Loucy (cell line): ENCODE data around the gene DBH.

Experiments
- H2AFZ ChIP-seq: fragments of 200-600 bp; sonication (generic); 2 replicates; pipeline ENCODE4 v1.6.0; 2016; ENCODE audit warnings: antibody characterized with exemption, mild to moderate bottlenecking, low read length, moderate library complexity
- H3F3A ChIP-seq: fragments of 200-600 bp; 2 replicates; pipeline ENCODE4 v1.6.0; 2016; ENCODE audit warnings: antibody characterized with exemption, low read depth, mild to moderate bottlenecking
- H3K27me3 ChIP-seq: fragments of 200-600 bp; sonication (generic); 2 replicates; pipeline ENCODE4 v1.6.1; 2014; ENCODE audit warnings: low read length, mild to moderate bottlenecking; ENCODE audit not compliant: insufficient read depth, poor library complexity, severe bottlenecking
- H3K36me3 ChIP-seq: fragments of 200-600 bp; sonication (generic); 2 replicates; pipeline ENCODE4 v1.6.1; 2016; ENCODE audit warnings: low read length; ENCODE audit not compliant: insufficient read depth
- H3K4me1 ChIP-seq: fragments of 200-600 bp; sonication (generic); 2 replicates; pipeline ENCODE4 v1.5.1; 2014; ENCODE audit warnings: low read length, mild to moderate bottlenecking; ENCODE audit not compliant: insufficient read depth, poor library complexity, severe bottlenecking
- H3K4me2 ChIP-seq: fragments of 200-600 bp; sonication (generic); 2 replicates; pipeline ENCODE4 v1.6.0; 2014; ENCODE audit warnings: antibody characterized with exemption, low read length, low read depth, mild to moderate bottlenecking; ENCODE audit not compliant: poor library complexity, severe bottlenecking
- H3K4me3 ChIP-seq: fragments of 200-600 bp; sonication (generic); 2 replicates; pipeline ENCODE4 v1.5.1; 2014; ENCODE audit warnings: low read length, mild to moderate bottlenecking, mixed read lengths; ENCODE audit not compliant: poor library complexity, severe bottlenecking
- H3K79me2 ChIP-seq: fragments of 200-600 bp; sonication (generic); 2 replicates; pipeline ENCODE4 v1.6.1; 2014; ENCODE audit warnings: low read length; ENCODE audit not compliant: insufficient read depth
- H3K9ac ChIP-seq: fragments of 200-600 bp; sonication (generic); 2 replicates; pipeline ENCODE4 v1.6.0; 2014; ENCODE audit warnings: mild to moderate bottlenecking, low read depth, low read length, moderate library complexity; ENCODE audit not compliant: poor library complexity, severe bottlenecking
- H3K9me2 ChIP-seq: fragments of 200-600 bp; sonication (generic); replicated peaks from 2 replicates; pipeline ENCODE4 v1.6.1; 2016; ENCODE audit warnings: low read depth, low read length, mixed read lengths
- H3K9me3 ChIP-seq: fragments of 200-600 bp; sonication (generic); 2 replicates; pipeline ENCODE4 v1.6.1; 2014; ENCODE audit warnings: mild to moderate bottlenecking, antibody characterized with exemption, low read length, low read depth; ENCODE audit not compliant: insufficient read depth
- H4K20me1 ChIP-seq: fragments of 200-600 bp; sonication (generic); 2 replicates; pipeline ENCODE4 v1.6.0; 2014; ENCODE audit warnings: antibody characterized with exemption, low read length, mild to moderate bottlenecking; ENCODE audit not compliant: insufficient read depth, poor library complexity, severe bottlenecking
- CTCF ChIP-seq: fragments of 200-600 bp; sonication (generic); conservative IDR thresholded peaks from 2 replicates; pipeline ENCODE4 v1.5.1; 2014; ENCODE audit warnings: mild to moderate bottlenecking, antibody characterized with exemption, low read length
- EZH2phosphoT487 ChIP-seq: fragments of 200-600 bp; IDR thresholded peaks from 2 replicates; pipeline ENCODE4 v1.6.1; 2018; ENCODE audit warnings: antibody characterized with exemption, mild to moderate bottlenecking, moderate library complexity, borderline replicate concordance

The DBH gene

GRCh38 chr9:133649194-133649593 lies 13.0 kb downstream of the DBH start:
- H3K4me2 ChIP-seq, result no peak overlapping the region
- TF ChIP-seq CTCF (no peak), EZH2phosphoT487 (no peak)
- no peaks in the 10 kb centered on the region for H3K27me3 ChIP-seq
- no peaks in the 10 kb centered on the region for H3K36me3 ChIP-seq
- no peaks in the 10 kb centered on the region for H3K4me1 ChIP-seq
- no peaks in the 10 kb centered on the region for H3K9me3 ChIP-seq
- H3K79me2 ChIP-seq, result no peaks in the 10 kb centered on the region
- H3K4me3 ChIP-seq, result no peak overlapping the region
- no peak overlapping the region for H3K9ac ChIP-seq
- no peaks in the 10 kb centered on the region for H4K20me1 ChIP-seq
- H3F3A ChIP-seq, result no peaks in the 10 kb centered on the region
- no peaks in the 10 kb centered on the region for H3K9me2 ChIP-seq
- H2AFZ ChIP-seq, result no peak overlapping the region

- Histone ChIP-seq H2AFZ (no peak overlapping the region), H3K4me2 (no peak overlapping the region), H3K27me3 (no peaks in the 10 kb centered on the region), H3K79me2 (no peaks in the 10 kb centered on the region), H4K20me1 (no peaks in the 10 kb centered on the region), H3K9ac (no peak overlapping the region), H3K9me2 (no peaks in the 10 kb centered on the region), H3K36me3 (no peaks in the 10 kb centered on the region), H3K4me1 (no peaks in the 10 kb centered on the region), H3K4me3 (no peak overlapping the region), H3F3A (no peaks in the 10 kb centered on the region), H3K9me3 (no peaks in the 10 kb centered on the region)
- TF ChIP-seq CTCF, result no peak
- no peak for TF ChIP-seq EZH2phosphoT487
Observed at GRCh38 chr9:133650026-133650425, 13.9 kb downstream of the DBH start.

- Histone ChIP-seq H3K9ac (no peak overlapping the region), H3K4me2 (no peak overlapping the region), H3F3A (no peaks in the 10 kb centered on the region), H3K9me2 (no peaks in the 10 kb centered on the region), H2AFZ (no peak overlapping the region), H3K4me1 (no peaks in the 10 kb centered on the region), H3K27me3 (no peaks in the 10 kb centered on the region), H3K79me2 (no peaks in the 10 kb centered on the region), H3K9me3 (no peaks in the 10 kb centered on the region), H3K36me3 (no peaks in the 10 kb centered on the region), H3K4me3 (no peak overlapping the region), H4K20me1 (no peaks in the 10 kb centered on the region)
- no peak for TF ChIP-seq CTCF
- TF ChIP-seq EZH2phosphoT487, result no peak
Observed at GRCh38 chr9:133653638-133654037, 17.5 kb downstream of the DBH start.
